Endothelial cell of umbilical vein (primary cell): ENCODE data around the gene VPS51. TPM values are rescaled to one million over a fixed set of nuclear protein-coding genes. Genes with fewer than 3 reads are reported as not detected.

Experiments used
- BruUV-seq: library from RNA; stranded (reverse); fragments of 400-500 nt; replicated peaks from 2 replicates; lab custom pipeline; 2021; lab: Mats Ljungman, UMichigan
- CTCF ChIA-PET: fragments of 300-600, 350-600 bp; sonication (Branson Sonifier 250); formaldehyde crosslinking; loops from one replicate; lab custom pipeline; 2021; ENCODE audit warnings: antibody characterized with exemption, inconsistent platforms; lab: Charles Lee
- POLR2A ChIA-PET: fragments of 300-600, 350-600 bp; sonication (Branson Sonifier 250); formaldehyde crosslinking; loops from one replicate; lab custom pipeline; 2021; ENCODE audit warnings: antibody characterized with exemption, inconsistent platforms; lab: Charles Lee
- DNase-seq: peaks from one replicate; pipeline ENCODE4 v3.0.0-alpha.2; 2011; ENCODE audit warnings: low read depth, low spot score
- FAIRE-seq: peaks from 2 replicates; lab custom pipeline; 2011; peaks lifted over from hg19 to GRCh38; lab: Jason Lieb, UNC
- H2AFZ ChIP-seq: 2 replicates; pipeline ENCODE4 v1.6.0; 2012; ENCODE audit warnings: low read depth, low read length, control low read depth, inconsistent platforms
- H3K27ac ChIP-seq: 2 replicates; pipeline ENCODE4 v1.5.1; 2011; ENCODE audit warnings: low read depth, mild to moderate bottlenecking, control low read depth, low read length, moderate library complexity; ENCODE audit not compliant: insufficient read depth
- H3K27me3 ChIP-seq, 2 experiments: 2 replicates each; pipeline versions ENCODE4 v1.6.0 to v1.6.1; 2011; ENCODE audit warnings: low read length in 2 of 2, mixed read lengths in 1 of 2; ENCODE audit not compliant: control insufficient read depth in 2 of 2, insufficient read depth in 2 of 2
- H3K36me3 ChIP-seq, 2 experiments: 2 replicates in 1 of 2; 3 replicates in 1 of 2; pipeline ENCODE4 v1.5.1; 2011; ENCODE audit warnings: low read length in 2 of 2, mild to moderate bottlenecking in 1 of 2, moderate library complexity in 1 of 2; ENCODE audit not compliant: control insufficient read depth in 2 of 2, insufficient read depth in 2 of 2; ENCODE audit errors: extremely low read depth in 1 of 2
- H3K4me1 ChIP-seq: 3 replicates; pipeline ENCODE4 v1.5.1; 2011; ENCODE audit warnings: mild to moderate bottlenecking, low read length; ENCODE audit not compliant: control insufficient read depth, insufficient read depth; ENCODE audit errors: extremely low read depth
- H3K4me2 ChIP-seq: 2 replicates; pipeline ENCODE4 v1.6.1; 2011; ENCODE audit warnings: low read length, control low read depth, mixed read lengths; ENCODE audit not compliant: insufficient read depth
- H3K4me3 ChIP-seq, 3 experiments: fragments of 200-600 bp in 1 of 3; sonication (generic), shearing (Covaris generic) in 1 of 3; replicated peaks in 1 of 3; 2 replicates each; pipeline ENCODE4 v1.5.1; 2011 to 2016; ENCODE audit warnings: control low read depth in 3 of 3, low read length in 3 of 3, mild to moderate bottlenecking in 2 of 3, inconsistent platforms in 1 of 3, low read depth in 1 of 3, moderate library complexity in 1 of 3; ENCODE audit not compliant: insufficient read depth in 1 of 3
- H3K79me2 ChIP-seq: 2 replicates; pipeline ENCODE4 v1.6.0; 2012; ENCODE audit warnings: low read length, inconsistent platforms; ENCODE audit not compliant: control insufficient read depth, insufficient read depth
- H3K9ac ChIP-seq: replicated peaks from 2 replicates; pipeline ENCODE3; 2011; ENCODE audit warnings: low read length, control low read depth; ENCODE audit not compliant: insufficient read depth; ENCODE audit errors: extremely low read depth
- H3K9me1 ChIP-seq: replicated peaks from 3 replicates; pipeline ENCODE4 v1.6.0; 2011; ENCODE audit warnings: mild to moderate bottlenecking, low read length; ENCODE audit not compliant: control insufficient read depth, insufficient read depth; ENCODE audit errors: extremely low read depth
- H3K9me3 ChIP-seq: replicated peaks from 2 replicates; pipeline ENCODE4 v1.5.1; 2012; ENCODE audit warnings: low read length, inconsistent platforms; ENCODE audit not compliant: control insufficient read depth, insufficient read depth
- H4K20me1 ChIP-seq: replicated peaks from 2 replicates; pipeline ENCODE3; 2011; ENCODE audit warnings: mild to moderate bottlenecking, low read length; ENCODE audit not compliant: control insufficient read depth, insufficient read depth; ENCODE audit errors: extremely low read depth
- EZH2 ChIP-seq: IDR thresholded peaks from 2 replicates; pipeline ENCODE4 v1.6.1; 2012; ENCODE audit warnings: borderline replicate concordance, low read depth, mild to moderate bottlenecking, moderate library complexity, low read length, inconsistent platforms; ENCODE audit not compliant: severe bottlenecking
- FOS ChIP-seq: IDR thresholded peaks from 2 replicates; pipeline ENCODE4 v1.6.1; 2011; ENCODE audit warnings: mild to moderate bottlenecking, low read length, moderate library complexity, borderline replicate concordance; ENCODE audit not compliant: insufficient read depth
- GATA2 ChIP-seq: IDR thresholded peaks from 2 replicates; pipeline ENCODE4 v1.7.0; 2011; ENCODE audit warnings: low read depth, mild to moderate bottlenecking, moderate library complexity, mixed read lengths, low read length; ENCODE audit not compliant: insufficient read length, insufficient read depth
- JUN ChIP-seq: IDR thresholded peaks from 2 replicates; pipeline ENCODE4 v1.6.1; 2011; ENCODE audit warnings: borderline replicate concordance, low read depth; ENCODE audit not compliant: insufficient read length, insufficient read depth
- MYC ChIP-seq: IDR thresholded peaks from one replicate; pipeline ENCODE4 v1.6.1; 2011; ENCODE audit warnings: mild to moderate bottlenecking, low read depth, low read length
- POLR2A ChIP-seq: IDR thresholded peaks from 2 replicates; pipeline ENCODE4 v1.6.1; 2012; ENCODE audit warnings: low read depth, mild to moderate bottlenecking, control low read depth, low read length
- POLR2AphosphoS5 ChIP-seq: IDR thresholded peaks from 2 replicates; pipeline ENCODE4 v1.6.1; 2012; ENCODE audit warnings: low read depth, mild to moderate bottlenecking, control low read depth, low read length, moderate library complexity; ENCODE audit not compliant: insufficient read depth
- dilution Hi-C: fragments of 300-500 bp; cut with MboI; formaldehyde crosslinking; loops from one replicate; pipeline ENCODE4 v1.15.0; 2019; ENCODE audit warnings: low sequenced_read_pairs; ENCODE audit not compliant: extremely low pct_ligation_motif_present
- intact Hi-C: fragments of 100-400 bp; cut with micrococcal nuclease; formaldehyde crosslinking; loops from one replicate; pipeline ENCODE4 v1.10.0; 2022
- polyA plus RNA-seq, 4 experiments: library from polyadenylated mRNA; depleted of rRNA in 3 of 4; stranded (reverse) in 3 of 4; unstranded in 1 of 4; fragments of >200 nt; gene quantifications; 2 replicates each; pipeline versions ENCODE4 v1.2.1 to v1.2.3, GENCODE V29; 2011 to 2012; ENCODE audit warnings: missing spikeins in 1 of 4
- total RNA-seq: library from RNA; stranded (reverse); gene quantifications from 2 replicates; pipeline ENCODE4 v1.2.3, GENCODE V29; 2021
- TF ChIP-seq, protein P1 (sequence below), 2 donors: IDR thresholded peaks; 1 replicate in 1 of 2; 2 replicates in 1 of 2; pipeline ENCODE4 v1.5.1; 2011; ENCODE audit warnings: low read length in 2 of 2, mild to moderate bottlenecking in 2 of 2, moderate library complexity in 2 of 2, control low read depth in 1 of 2, inconsistent platforms in 1 of 2, low read depth in 1 of 2; ENCODE audit not compliant: insufficient read depth in 1 of 2; ENCODE audit errors: extremely low read depth in 1 of 2
- TF ChIP-seq, protein P2 (sequence below): IDR thresholded peaks from 2 replicates; pipeline ENCODE4 v1.6.1; 2011; ENCODE audit not compliant: insufficient read depth, insufficient read length

VPS51 gene
- total and polyA plus RNA-seq, 2 donors (not counting 3 experiments of a cell fraction or from before 2014, with no cell fraction given) = 108 to 146 TPM

DNA sequence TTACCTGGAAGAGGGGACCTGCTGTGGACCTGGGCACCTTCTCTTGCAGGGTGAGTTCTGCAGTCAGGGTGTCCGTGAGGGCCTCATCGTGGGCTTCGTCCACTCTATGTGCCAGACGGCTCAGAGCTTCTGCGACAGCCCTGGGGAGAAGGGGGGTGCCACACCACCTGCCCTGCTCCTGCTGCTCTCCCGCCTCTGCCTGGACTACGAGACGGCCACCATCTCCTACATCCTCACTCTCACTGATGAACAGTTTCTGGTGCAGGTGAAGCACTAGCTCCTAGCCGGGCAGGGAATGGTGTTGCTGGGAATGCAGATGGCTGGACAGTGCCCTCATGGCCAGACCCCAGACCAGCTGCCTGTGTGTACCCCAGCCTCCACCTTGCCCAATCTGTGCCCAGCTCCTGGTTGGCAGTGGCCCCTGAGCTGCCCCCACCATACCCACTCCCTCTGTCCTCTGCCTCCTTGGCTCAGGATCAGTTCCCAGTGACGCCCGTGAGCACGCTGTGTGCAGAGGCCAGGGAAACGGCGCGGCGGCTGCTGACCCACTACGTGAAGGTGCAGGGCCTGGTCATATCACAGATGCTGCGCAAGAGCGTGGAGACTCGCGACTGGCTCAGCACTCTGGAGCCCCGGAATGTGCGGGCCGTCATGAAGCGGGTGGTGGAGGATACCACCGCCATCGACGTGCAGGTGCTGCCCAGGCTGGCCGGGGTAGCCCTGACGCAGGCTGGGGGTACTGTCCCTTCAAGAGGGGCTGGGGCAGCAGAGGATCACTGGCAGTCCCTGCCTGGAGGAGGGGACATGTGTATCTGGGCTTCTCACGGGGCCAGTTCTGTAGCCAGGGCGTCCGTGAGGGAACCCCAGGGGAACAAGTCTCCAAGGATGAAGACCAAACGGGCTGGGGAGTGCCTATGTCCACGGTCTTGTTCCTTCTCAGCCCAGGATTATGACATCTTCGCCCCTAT lies 13.5 kb downstream of the VPS51 start:
- Histone ChIP-seq H3K4me1 (peaks cover 11% of the 10 kb centered on the region), H3K27me3 (no peaks in the 10 kb centered on the region), H3K9ac (no peak overlapping the region), H4K20me1 (no peaks in the 10 kb centered on the region), H3K27ac (no peak overlapping the region), H2AFZ (no peak overlapping the region), H3K9me1 (no peaks in the 10 kb centered on the region), H3K79me2 (peaks cover 4% of the 10 kb centered on the region), H3K36me3 (peaks cover 0 to 16% of the 10 kb centered on the region in 2 experiments), H3K4me3 (no peak overlapping the region), H3K9me3 (no peaks in the 10 kb centered on the region), H3K4me2 (no peak overlapping the region)
- no TSS peak for BruUV-seq
- TF ChIP-seq, protein P1, sequence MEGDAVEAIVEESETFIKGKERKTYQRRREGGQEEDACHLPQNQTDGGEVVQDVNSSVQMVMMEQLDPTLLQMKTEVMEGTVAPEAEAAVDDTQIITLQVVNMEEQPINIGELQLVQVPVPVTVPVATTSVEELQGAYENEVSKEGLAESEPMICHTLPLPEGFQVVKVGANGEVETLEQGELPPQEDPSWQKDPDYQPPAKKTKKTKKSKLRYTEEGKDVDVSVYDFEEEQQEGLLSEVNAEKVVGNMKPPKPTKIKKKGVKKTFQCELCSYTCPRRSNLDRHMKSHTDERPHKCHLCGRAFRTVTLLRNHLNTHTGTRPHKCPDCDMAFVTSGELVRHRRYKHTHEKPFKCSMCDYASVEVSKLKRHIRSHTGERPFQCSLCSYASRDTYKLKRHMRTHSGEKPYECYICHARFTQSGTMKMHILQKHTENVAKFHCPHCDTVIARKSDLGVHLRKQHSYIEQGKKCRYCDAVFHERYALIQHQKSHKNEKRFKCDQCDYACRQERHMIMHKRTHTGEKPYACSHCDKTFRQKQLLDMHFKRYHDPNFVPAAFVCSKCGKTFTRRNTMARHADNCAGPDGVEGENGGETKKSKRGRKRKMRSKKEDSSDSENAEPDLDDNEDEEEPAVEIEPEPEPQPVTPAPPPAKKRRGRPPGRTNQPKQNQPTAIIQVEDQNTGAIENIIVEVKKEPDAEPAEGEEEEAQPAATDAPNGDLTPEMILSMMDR (IDR thresholded peaks at IDR 0.05; ENCODE audit: extremely low read depth in 1 of 2, insufficient read depth in 1 of 2, low read depth in 1 of 2, low read length in 2 of 2) = no peak
- TF ChIP-seq MYC = no peak
- TF ChIP-seq, protein P2, sequence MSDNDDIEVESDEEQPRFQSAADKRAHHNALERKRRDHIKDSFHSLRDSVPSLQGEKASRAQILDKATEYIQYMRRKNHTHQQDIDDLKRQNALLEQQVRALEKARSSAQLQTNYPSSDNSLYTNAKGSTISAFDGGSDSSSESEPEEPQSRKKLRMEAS = no peak
- TF ChIP-seq POLR2AphosphoS5 = no peak
- TF ChIP-seq POLR2A = no peak
- no peak for TF ChIP-seq GATA2
- TF ChIP-seq FOS = no peak
- no peak for TF ChIP-seq EZH2
- no peak for TF ChIP-seq JUN
- no peak for DNase-seq
- intact Hi-C loops (loop anchor here (2.0 to 5.0 kb wide), 5 partner anchors 13 to 192 kb away; partner anchors contain the start of genes ATG2A, CDCA5, SAC3D1 and VPS51), dilution Hi-C loops (no loop called here)
- ChIA-PET CTCF (interaction anchor here (0.8 to 3.7 kb wide), 15 partner anchors 7 to 262 kb away, joined by 3 to 56 read pairs (median 5); partner anchors contain the start of genes ARL2, CAPN1, FAU and MRPL49), POLR2A (no interaction called here)
- no peak for FAIRE-seq
